ENCODE data around the gene RAB40AL. TPM values are rescaled to one million over a fixed set of nuclear protein-coding genes. Genes with fewer than 3 reads are reported as not detected.
"Not testable (repeated sequence)": the region's sequence is repeated elsewhere in the genome, so short reads cannot be mapped to it uniquely, and the experiment has no call there.

RAB40AL gene, protein sequence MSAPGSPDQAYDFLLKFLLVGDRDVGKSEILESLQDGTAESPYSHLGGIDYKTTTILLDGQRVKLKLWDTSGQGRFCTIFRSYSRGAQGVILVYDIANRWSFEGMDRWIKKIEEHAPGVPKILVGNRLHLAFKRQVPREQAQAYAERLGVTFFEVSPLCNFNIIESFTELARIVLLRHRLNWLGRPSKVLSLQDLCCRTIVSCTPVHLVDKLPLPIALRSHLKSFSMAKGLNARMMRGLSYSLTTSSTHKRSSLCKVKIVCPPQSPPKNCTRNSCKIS
- total RNA-seq (2013; cell fraction: nucleolus; rRNA removed) = 7.9 and 9.7 TPM in 2 replicates
- total RNA-seq (2014; rRNA removed) = 0.11 and 0.45 TPM in 2 replicates
- 0.13 and 0.51 TPM in 2 replicates for total RNA-seq (2014; rRNA removed; fragmentation: Illumina TruSeq; extraction: Trizol)
- 0.33 and 0.43 TPM in 2 replicates for total RNA-seq (2021)
- not detected for polyA plus RNA-seq (2011; ENCODE audit: low read depth)
- 0.16 and 0.27 TPM in 2 replicates for polyA plus RNA-seq (2011; rRNA removed)
- polyA plus RNA-seq (2011; cell fraction: cytosol; rRNA removed) = not detected in 2 replicates
- 2.8 and 3.8 TPM in 2 replicates for polyA plus RNA-seq (2011; cell fraction: nucleus; rRNA removed)
- polyA plus RNA-seq (2012) = 0.15 TPM in 1 of 2 replicates, not detected in the other
- polyA plus RNA-seq (2014; fragmentation: Illumina TruSeq; extraction: Trizol) = not detected in 2 replicates
- not detected for polyA plus RNA-seq (2014; fragmentation: Nextera tagmentation; extraction: Ambion mirVana)
- polyA plus RNA-seq (2014; rRNA removed) = 0.19 and 0.55 TPM in 2 replicates
- polyA plus RNA-seq (2016; fragmentation: Nextera tagmentation; extraction: Ambion mirVana) = under 1 TPM in 1 of 2 experiments, not detected in 1; 0.16 TPM
- 2.9 and 7.9 TPM in 2 replicates for polyA minus RNA-seq (2011; rRNA and poly(A)+ RNA removed)
- polyA minus RNA-seq (2011; cell fraction: cytosol; rRNA and poly(A)+ RNA removed) = not detected in 2 replicates
- polyA minus RNA-seq (2011; cell fraction: nucleus; rRNA and poly(A)+ RNA removed) = 9.2 and 13.9 TPM in 2 replicates
- Bru-seq, nascent RNA = percentile 45 among the genes with signal in this experiment
- percentile 63 among the genes with signal in this experiment for BruChase-seq, experiment 1, labeled RNA remaining after a 6-hour chase
- BruChase-seq, experiment 2, labeled RNA remaining after a 2-hour chase = percentile 70 among the genes with signal in this experiment
- long read RNA-seq, experiment 1 = 0 reads
- long read RNA-seq, experiment 2 = 0 reads

DNA sequence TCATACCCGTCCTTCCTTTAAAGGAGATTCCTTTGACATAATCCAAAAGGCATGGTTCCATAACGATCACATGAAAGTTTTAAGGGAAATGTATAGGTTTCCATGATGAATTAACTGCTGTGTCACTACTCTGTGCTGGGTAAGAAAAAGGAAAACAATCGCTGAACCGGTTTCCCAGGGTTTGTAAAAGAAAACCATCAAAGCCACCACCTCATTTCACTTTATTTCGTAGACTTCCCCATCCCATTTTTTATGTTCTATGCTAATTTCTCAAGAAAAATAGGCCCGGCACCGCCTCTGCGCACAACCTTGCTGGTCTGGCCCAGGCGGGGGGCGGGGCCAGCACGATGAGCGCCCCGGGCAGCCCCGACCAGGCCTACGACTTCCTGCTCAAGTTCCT lies at the start of gene RAB40AL:
Gene RAB40AL, plus strand, starts transcription at position 301 of the 400 bp plus-strand sequence. Its CDS starts 47 bp downstream, at position 348.
- SMC1A ChIA-PET (ENCODE audit: uncharacterized antibody, unreplicated experiment); BruUV-seq (replicated peaks); ATAC-seq; RAD21 ChIA-PET (ENCODE audit: unreplicated experiment); in situ Hi-C loops (cut with MboI); H2AFZ ChIP-seq (ENCODE audit: control insufficient read depth, low read depth, low read length); POLR2A ChIA-PET; DNase-seq (ENCODE audit: low read depth, low spot score); H3K4me2 ChIP-seq (ENCODE audit: control insufficient read depth, insufficient read depth); H3K27ac ChIP-seq (ENCODE audit: control insufficient read depth, insufficient read depth); H3K9me3 ChIP-seq (replicated peaks; ENCODE audit: control insufficient read depth, insufficient read depth, low read length); FAIRE-seq; H3K36me3 ChIP-seq (ENCODE audit: control insufficient read depth in 2 of 2, insufficient read depth in 2 of 2, low read length in 1 of 2); intact Hi-C loops (cut with micrococcal nuclease; ENCODE audit: unreplicated experiment); H3K27me3 ChIP-seq (replicated peaks in 1 of 2; ENCODE audit: control insufficient read depth in 2 of 2, insufficient read depth in 2 of 2, low read length in 1 of 2); H3K4me1 ChIP-seq (ENCODE audit: control insufficient read depth, insufficient read depth, low read length); H3K9ac ChIP-seq (ENCODE audit: control insufficient read depth, insufficient read depth, low read length); H3K4me3 ChIP-seq; H4K20me1 ChIP-seq (ENCODE audit: control insufficient read depth, insufficient read depth); H3K79me2 ChIP-seq (ENCODE audit: control insufficient read depth, insufficient read depth, low read length): not testable (repeated sequence)
- WGBS (ENCODE audit: insufficient coverage, insufficient replicate concordance, low lambda C conversion rate, missing lambda C conversion rate) = 75% methylated on average over 15 of the region's 15 CpGs
- CTCF ChIA-PET = interaction anchor here (1.0 to 3.3 kb wide), 3 partner anchors 10 to 73 kb away, joined by 3 to 32 read pairs (median 4); no protein-coding TSS in a partner anchor

DNA sequence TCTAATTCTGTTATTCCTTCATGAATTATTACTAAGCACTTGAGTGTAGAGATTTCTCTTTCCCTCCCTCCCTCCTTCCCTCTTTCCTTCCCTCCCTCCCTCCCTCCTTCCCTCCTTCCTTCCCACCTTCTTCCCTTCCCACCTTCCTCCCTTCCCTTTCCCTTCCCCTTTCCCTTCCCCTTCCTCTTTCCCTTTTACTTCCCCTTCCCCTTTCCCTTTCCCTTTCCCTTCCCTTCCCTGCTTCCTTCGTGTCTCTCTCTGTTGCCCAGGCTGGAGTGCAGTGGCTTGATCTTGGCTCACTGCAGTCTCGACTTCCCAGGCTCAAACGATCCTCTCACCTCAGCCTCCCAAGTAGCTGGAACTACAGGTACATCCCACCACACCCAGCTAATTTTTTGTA lies 49.4 kb upstream of the RAB40AL start:
- H3K79me2 ChIP-seq (ENCODE audit: control insufficient read depth, insufficient read depth, low read length) = no peaks in the 10 kb centered on the region
- ChIA-PET POLR2A (no interaction called here), CTCF (interaction anchor here (2.0 kb wide), 1 partner anchor 12 kb away, joined by 13 read pairs; no protein-coding TSS in a partner anchor), RAD21 (ENCODE audit: unreplicated experiment) (no interaction called here), SMC1A (ENCODE audit: uncharacterized antibody, unreplicated experiment) (no interaction called here)
- BruUV-seq (replicated peaks) = no TSS peak
- ATAC-seq = no peak
- no peak for FAIRE-seq
- H3K9ac ChIP-seq (ENCODE audit: control insufficient read depth, insufficient read depth, low read length) = no peak overlapping the region
- H2AFZ ChIP-seq (ENCODE audit: control insufficient read depth, low read depth, low read length) = no peak overlapping the region
- no peak overlapping the region for H3K27ac ChIP-seq (ENCODE audit: control insufficient read depth, insufficient read depth)
- no peak for DNase-seq (ENCODE audit: low read depth, low spot score)
- H3K9me3 ChIP-seq (replicated peaks; ENCODE audit: control insufficient read depth, insufficient read depth, low read length) = no peaks in the 10 kb centered on the region
- in situ Hi-C loops (cut with MboI) = no loop called here
- H3K27me3 ChIP-seq (replicated peaks in 1 of 2; ENCODE audit: control insufficient read depth in 2 of 2, insufficient read depth in 2 of 2, low read length in 1 of 2) = no peaks in the 10 kb centered on the region
- H3K4me3 ChIP-seq = no peak overlapping the region
- no peaks in the 10 kb centered on the region for H4K20me1 ChIP-seq (ENCODE audit: control insufficient read depth, insufficient read depth)
- H3K36me3 ChIP-seq (ENCODE audit: control insufficient read depth in 2 of 2, insufficient read depth in 2 of 2, low read length in 1 of 2) = no peaks in the 10 kb centered on the region
- no peak overlapping the region for H3K4me2 ChIP-seq (ENCODE audit: control insufficient read depth, insufficient read depth)
- intact Hi-C loops (cut with micrococcal nuclease; ENCODE audit: unreplicated experiment) = no loop called here
- no peaks in the 10 kb centered on the region for H3K4me1 ChIP-seq (ENCODE audit: control insufficient read depth, insufficient read depth, low read length)
- WGBS (ENCODE audit: insufficient coverage, insufficient replicate concordance, low lambda C conversion rate, missing lambda C conversion rate) = 39% methylated on average over 3 of the region's 3 CpGs
- TF ChIP-seq, protein P1, sequence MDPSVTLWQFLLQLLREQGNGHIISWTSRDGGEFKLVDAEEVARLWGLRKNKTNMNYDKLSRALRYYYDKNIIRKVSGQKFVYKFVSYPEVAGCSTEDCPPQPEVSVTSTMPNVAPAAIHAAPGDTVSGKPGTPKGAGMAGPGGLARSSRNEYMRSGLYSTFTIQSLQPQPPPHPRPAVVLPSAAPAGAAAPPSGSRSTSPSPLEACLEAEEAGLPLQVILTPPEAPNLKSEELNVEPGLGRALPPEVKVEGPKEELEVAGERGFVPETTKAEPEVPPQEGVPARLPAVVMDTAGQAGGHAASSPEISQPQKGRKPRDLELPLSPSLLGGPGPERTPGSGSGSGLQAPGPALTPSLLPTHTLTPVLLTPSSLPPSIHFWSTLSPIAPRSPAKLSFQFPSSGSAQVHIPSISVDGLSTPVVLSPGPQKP (IDR thresholded peaks at IDR 0.05; ENCODE audit: low read depth, low read length) = no peak
- TF ChIP-seq TAF1 (IDR thresholded peaks at IDR 0.05; ENCODE audit: borderline replicate concordance, low read depth, low read length) (no peak), JUNB (IDR thresholded peaks at IDR 0.05) (no peak), ATF7 (IDR thresholded peaks at IDR 0.05; ENCODE audit: low read depth) (no peak), SIX5 (IDR thresholded peaks at IDR 0.05; ENCODE audit: low read depth, low read length, severe bottlenecking) (no peak), RUNX3 (IDR thresholded peaks at IDR 0.05; ENCODE audit: low read length) (no peak), SIN3A (IDR thresholded peaks at IDR 0.05; ENCODE audit: low read depth, low read length) (no peak)
- TF ChIP-seq, protein P2, sequence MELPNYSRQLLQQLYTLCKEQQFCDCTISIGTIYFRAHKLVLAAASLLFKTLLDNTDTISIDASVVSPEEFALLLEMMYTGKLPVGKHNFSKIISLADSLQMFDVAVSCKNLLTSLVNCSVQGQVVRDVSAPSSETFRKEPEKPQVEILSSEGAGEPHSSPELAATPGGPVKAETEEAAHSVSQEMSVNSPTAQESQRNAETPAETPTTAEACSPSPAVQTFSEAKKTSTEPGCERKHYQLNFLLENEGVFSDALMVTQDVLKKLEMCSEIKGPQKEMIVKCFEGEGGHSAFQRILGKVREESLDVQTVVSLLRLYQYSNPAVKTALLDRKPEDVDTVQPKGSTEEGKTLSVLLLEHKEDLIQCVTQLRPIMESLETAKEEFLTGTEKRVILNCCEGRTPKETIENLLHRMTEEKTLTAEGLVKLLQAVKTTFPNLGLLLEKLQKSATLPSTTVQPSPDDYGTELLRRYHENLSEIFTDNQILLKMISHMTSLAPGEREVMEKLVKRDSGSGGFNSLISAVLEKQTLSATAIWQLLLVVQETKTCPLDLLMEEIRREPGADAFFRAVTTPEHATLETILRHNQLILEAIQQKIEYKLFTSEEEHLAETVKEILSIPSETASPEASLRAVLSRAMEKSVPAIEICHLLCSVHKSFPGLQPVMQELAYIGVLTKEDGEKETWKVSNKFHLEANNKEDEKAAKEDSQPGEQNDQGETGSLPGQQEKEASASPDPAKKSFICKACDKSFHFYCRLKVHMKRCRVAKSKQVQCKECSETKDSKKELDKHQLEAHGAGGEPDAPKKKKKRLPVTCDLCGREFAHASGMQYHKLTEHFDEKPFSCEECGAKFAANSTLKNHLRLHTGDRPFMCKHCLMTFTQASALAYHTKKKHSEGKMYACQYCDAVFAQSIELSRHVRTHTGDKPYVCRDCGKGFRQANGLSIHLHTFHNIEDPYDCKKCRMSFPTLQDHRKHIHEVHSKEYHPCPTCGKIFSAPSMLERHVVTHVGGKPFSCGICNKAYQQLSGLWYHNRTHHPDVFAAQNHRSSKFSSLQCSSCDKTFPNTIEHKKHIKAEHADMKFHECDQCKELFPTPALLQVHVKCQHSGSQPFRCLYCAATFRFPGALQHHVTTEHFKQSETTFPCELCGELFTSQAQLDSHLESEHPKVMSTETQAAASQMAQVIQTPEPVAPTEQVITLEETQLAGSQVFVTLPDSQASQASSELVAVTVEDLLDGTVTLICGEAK (IDR thresholded peaks at IDR 0.05; ENCODE audit: borderline replicate concordance) = no peak
